CD8-positive, alpha-beta memory T cell (primary cell): ENCODE data around the gene SASH3. TPM values are rescaled to one million over a fixed set of nuclear protein-coding genes. Genes with fewer than 3 reads are reported as not detected.
A peak's percentile ranks its signal among the peaks of the same experiment; 100 is the strongest.

Experiments used
- CTCF ChIA-PET: fragments of 350-600 bp; sonication (Branson Sonifier 250); formaldehyde crosslinking; loops from one replicate; lab custom pipeline; 2021; ENCODE audit warnings: antibody characterized with exemption; lab: Charles Lee
- POLR2A ChIA-PET: fragments of 350-600 bp; sonication (Branson Sonifier 250); formaldehyde crosslinking; loops from one replicate; lab custom pipeline; 2021; ENCODE audit warnings: antibody characterized with exemption; lab: Charles Lee
- DNase-seq, 5 donors: peaks; one replicate each; pipeline versions ENCODE4 v3.0.0 to v3.0.0-alpha.2; 2020 to 2022; ENCODE audit warnings: mixed read lengths in 1 of 5
- H3K27ac ChIP-seq: one replicate; pipeline ENCODE4 v1.7.0; 2013; ENCODE audit warnings: low read depth, mild to moderate bottlenecking, low read length, moderate library complexity
- H3K27me3 ChIP-seq: 2 replicates; pipeline ENCODE4 v1.7.0; 2013; ENCODE audit warnings: low read length, mild to moderate bottlenecking; ENCODE audit not compliant: insufficient read depth, poor library complexity, severe bottlenecking
- H3K36me3 ChIP-seq: 2 replicates; pipeline ENCODE4 v1.7.0; 2013; ENCODE audit warnings: mild to moderate bottlenecking, low read length, moderate library complexity; ENCODE audit not compliant: insufficient read depth
- H3K4me1 ChIP-seq: 2 replicates; pipeline ENCODE4 v1.7.0; 2013; ENCODE audit warnings: mild to moderate bottlenecking, low read length, moderate library complexity; ENCODE audit not compliant: insufficient read depth
- H3K4me3 ChIP-seq: 2 replicates; pipeline ENCODE4 v1.7.0; 2013; ENCODE audit warnings: mild to moderate bottlenecking, low read length
- H3K9me3 ChIP-seq: 2 replicates; pipeline ENCODE4 v1.7.0; 2013; ENCODE audit warnings: mild to moderate bottlenecking, low read length
- H3K27ac Mint-ChIP-seq, 8 donors: one replicate each; pipeline ENCODE4 v1.8.0; 2020 to 2021; ENCODE audit warnings: mixed read lengths in 8 of 8, mild to moderate bottlenecking in 6 of 8, inconsistent platforms in 3 of 8, moderate library complexity in 3 of 8
- H3K27me3 Mint-ChIP-seq, 2 donors: one replicate each; pipeline ENCODE4 v1.8.0; 2020 to 2021; ENCODE audit warnings: mixed read lengths in 2 of 2, mild to moderate bottlenecking in 1 of 2, moderate library complexity in 1 of 2
- H3K36me3 Mint-ChIP-seq, 3 donors: one replicate each; pipeline ENCODE4 v1.8.0; 2020 to 2021; ENCODE audit warnings: mixed read lengths in 3 of 3, inconsistent platforms in 1 of 3, mild to moderate bottlenecking in 1 of 3
- H3K4me1 Mint-ChIP-seq, 3 donors: one replicate each; pipeline ENCODE4 v1.8.0; 2020 to 2021; ENCODE audit warnings: mixed read lengths in 3 of 3, inconsistent platforms in 1 of 3, mild to moderate bottlenecking in 1 of 3
- H3K4me3 Mint-ChIP-seq, 7 donors: one replicate each; pipeline ENCODE4 v1.8.0; 2020 to 2021; ENCODE audit warnings: mixed read lengths in 7 of 7, mild to moderate bottlenecking in 6 of 7, moderate library complexity in 4 of 7, inconsistent platforms in 2 of 7
- H3K9me3 Mint-ChIP-seq, 5 donors: one replicate each; pipeline ENCODE4 v1.8.0; 2020 to 2022; ENCODE audit warnings: mixed read lengths in 5 of 5, mild to moderate bottlenecking in 3 of 5, moderate library complexity in 2 of 5, inconsistent platforms in 1 of 5
- polyA plus RNA-seq: library from polyadenylated mRNA; unstranded; fragments of 300-500 nt; fragmentation: Illumina TruSeq; gene quantifications from one replicate; pipeline ENCODE4 v1.2.3, GENCODE V29; 2021
- total RNA-seq, 2 experiments: library from RNA; stranded (reverse); gene quantifications; one replicate each; pipeline ENCODE4 v1.2.3, GENCODE V29; 2021

SASH3 gene
- total and polyA plus RNA-seq, 3 experiments from 2014 or later, result 140 to 296 (median 147) TPM

DNA sequence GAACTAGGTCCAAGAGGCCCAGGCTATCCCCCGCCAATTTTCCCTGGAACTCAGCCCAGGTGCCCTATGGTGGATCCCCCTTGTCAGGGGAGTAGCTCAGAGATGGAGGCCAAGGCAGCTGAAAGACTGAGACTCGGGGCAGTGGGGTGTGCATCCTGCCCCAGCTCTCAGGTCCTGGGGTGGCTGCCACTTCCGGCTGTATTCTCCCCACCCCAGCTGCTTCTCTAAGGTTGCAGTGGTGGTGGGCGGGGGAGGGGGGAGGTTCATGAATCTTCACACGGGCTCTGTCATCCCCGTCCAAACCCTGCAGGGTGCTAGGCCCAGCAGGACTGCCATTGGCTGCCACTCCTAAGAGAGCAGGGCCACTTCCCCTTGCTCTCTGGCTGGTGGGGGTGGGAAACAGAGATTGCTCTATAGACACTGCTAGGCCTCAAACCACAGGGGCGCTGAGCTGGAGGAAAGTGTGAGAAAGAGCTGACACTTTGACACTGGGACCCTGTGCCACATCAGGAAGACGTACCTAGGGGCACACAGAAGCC, 1.5 kb downstream of the SASH3 start:
- H3K4me1 Mint-ChIP-seq, result peaks cover 77 to 97% (median 91%) of the 10 kb centered on the region in 3 donors
- CTCF ChIA-PET, result interaction anchor here (0.7 to 3.8 kb wide), 7 partner anchors 11 to 145 kb away, joined by 3 to 37 read pairs (median 9); no protein-coding TSS in a partner anchor

DNA sequence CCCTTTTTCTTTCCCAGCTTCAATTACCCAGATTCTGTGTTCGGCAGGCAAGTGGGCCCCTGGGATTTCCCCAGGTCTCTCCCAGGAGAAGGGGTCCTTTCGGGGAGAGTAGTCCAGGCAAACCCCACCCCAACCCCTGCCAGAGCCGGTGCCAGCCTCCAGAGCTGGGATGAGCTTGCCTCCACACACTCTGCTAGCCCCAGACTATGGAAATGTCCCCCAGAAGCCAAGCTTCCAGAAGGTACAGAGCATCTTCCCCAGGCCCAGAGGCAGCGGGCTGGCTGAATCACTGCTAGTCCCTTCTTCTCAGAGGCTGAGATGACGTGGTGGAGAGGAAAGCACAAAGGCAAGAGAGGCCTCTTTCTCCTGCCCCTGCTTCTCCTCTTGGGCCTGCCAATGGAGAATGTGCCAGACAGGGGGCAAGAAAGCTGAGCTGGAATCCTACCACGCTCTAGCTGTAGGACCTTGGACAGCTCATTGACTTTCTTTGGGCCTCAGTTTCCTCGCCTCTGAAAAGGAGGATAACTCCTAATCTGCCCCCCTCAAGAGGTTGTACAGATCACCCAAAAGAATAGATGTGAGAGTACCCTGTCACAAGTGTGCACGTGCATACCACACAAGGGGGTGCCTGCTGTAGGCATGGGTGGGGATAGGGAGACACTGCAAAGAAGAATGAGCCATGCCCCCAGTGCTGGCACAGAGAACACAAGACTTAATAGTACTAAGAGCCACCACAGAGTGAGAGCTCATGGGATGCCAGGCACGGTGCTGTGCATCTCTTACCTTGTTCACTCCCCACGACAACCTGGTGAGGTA, 2.1 kb downstream of the SASH3 start:
- no peaks in the 10 kb centered on the region for H3K27me3 ChIP-seq
- H3K27ac Mint-ChIP-seq, result peak overlapping the region; percentile 79 to 96 (median 95)
- CTCF ChIA-PET, result interaction anchor here (0.7 to 3.8 kb wide), 11 partner anchors 11 to 144 kb away, joined by 3 to 37 read pairs (median 4); no protein-coding TSS in a partner anchor
- peaks cover 17% of the 10 kb centered on the region for H3K36me3 ChIP-seq
- peak overlapping the region; percentile 87 to 100 (median 97) for H3K4me3 Mint-ChIP-seq
- peak overlapping the region; percentile 72 for H3K4me3 ChIP-seq
- peaks cover 75 to 96% (median 89%) of the 10 kb centered on the region in 3 donors for H3K4me1 Mint-ChIP-seq
- H3K27ac ChIP-seq, result peak overlapping the region; percentile 45
- peak in 1 of 5 donors; percentile 19 for DNase-seq
- H3K9me3 ChIP-seq, result no peaks in the 10 kb centered on the region
- H3K9me3 Mint-ChIP-seq, result peaks cover 0 to 4% (median 0%) of the 10 kb centered on the region in 5 donors
- H3K36me3 Mint-ChIP-seq, result peaks cover 10 to 64% (median 20%) of the 10 kb centered on the region in 3 donors
- H3K27me3 Mint-ChIP-seq, result no peaks in the 10 kb centered on the region
- POLR2A ChIA-PET, result interaction anchor here (0.6 to 5.1 kb wide), 7 partner anchors 11 to 62 kb away, joined by 4 to 82 read pairs (median 5); partner anchors contain the start of gene ZDHHC9
- H3K4me1 ChIP-seq, result peaks cover 67% of the 10 kb centered on the region

More for the DNA sequence above, 1.5 kb downstream of the SASH3 start:
- Mint-ChIP-seq H3K4me3 (peak overlapping the region; percentile 87 to 100 (median 97)), H3K27me3 (no peaks in the 10 kb centered on the region), H3K36me3 (peaks cover 8 to 59% (median 20%) of the 10 kb centered on the region in 3 donors), H3K27ac (peak overlapping the region; percentile 83 to 96 (median 95)), H3K9me3 (peaks cover 0 to 4% (median 0%) of the 10 kb centered on the region in 5 donors)
- peak; percentile 69 to 94 (median 81) for DNase-seq
- peaks cover 17% of the 10 kb centered on the region for H3K36me3 ChIP-seq
- H3K9me3 ChIP-seq, result no peaks in the 10 kb centered on the region
- peaks cover 69% of the 10 kb centered on the region for H3K4me1 ChIP-seq
- H3K4me3 ChIP-seq, result peak overlapping the region; percentile 84
- peak overlapping the region; percentile 64 for H3K27ac ChIP-seq
- POLR2A ChIA-PET, result interaction anchor here (0.6 to 5.1 kb wide), 8 partner anchors 10 to 125 kb away, joined by 3 to 82 read pairs (median 5); partner anchors contain the start of genes UTP14A and ZDHHC9
- no peaks in the 10 kb centered on the region for H3K27me3 ChIP-seq

DNA sequence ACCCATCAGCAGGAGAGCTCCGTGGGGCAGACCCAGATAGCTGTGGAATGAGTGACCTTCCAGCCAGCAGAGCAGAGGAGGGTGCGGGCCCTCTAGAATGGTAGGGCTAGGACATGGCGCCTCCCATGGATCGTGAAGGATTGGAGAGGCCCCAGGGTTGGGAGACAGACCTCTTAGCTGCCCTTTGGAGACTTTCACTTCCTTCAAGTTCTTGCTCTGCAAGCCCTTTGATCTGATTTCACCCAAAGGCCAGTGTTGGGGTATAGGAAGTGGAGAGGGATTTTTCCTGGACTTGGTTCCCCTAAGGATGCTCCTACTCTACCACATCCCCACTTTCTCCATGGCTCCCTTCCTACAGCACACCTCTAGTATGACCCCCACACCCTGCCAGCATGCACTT, 3.0 kb downstream of the SASH3 start:
- Mint-ChIP-seq H3K27me3 (peaks cover 0 to 2% of the 10 kb centered on the region in 2 donors), H3K36me3 (peaks cover 14 to 71% (median 20%) of the 10 kb centered on the region in 3 donors), H3K4me1 (peaks cover 77 to 96% (median 90%) of the 10 kb centered on the region in 3 donors), H3K27ac (peak overlapping the region; percentile 43 to 96 (median 94)), H3K4me3 (peak overlapping the region; percentile 87 to 100 (median 97)), H3K9me3 (peaks cover 0 to 4% (median 0%) of the 10 kb centered on the region in 5 donors)
- no peak for DNase-seq
- CTCF ChIA-PET, result interaction anchor here (0.9 to 3.8 kb wide), 5 partner anchors 12 to 105 kb away, joined by 3 to 37 read pairs (median 3); no protein-coding TSS in a partner anchor
- H3K4me1 ChIP-seq, result peaks cover 68% of the 10 kb centered on the region
- POLR2A ChIA-PET, result interaction anchor here (0.8 to 5.1 kb wide), 3 partner anchors 12 to 40 kb away, joined by 3 to 82 read pairs (median 5); no protein-coding TSS in a partner anchor
- peak overlapping the region; percentile 16 for H3K27ac ChIP-seq
- no peaks in the 10 kb centered on the region for H3K9me3 ChIP-seq
- peaks cover 21% of the 10 kb centered on the region for H3K36me3 ChIP-seq
- peak overlapping the region; percentile 72 for H3K4me3 ChIP-seq
- H3K27me3 ChIP-seq, result no peaks in the 10 kb centered on the region

DNA sequence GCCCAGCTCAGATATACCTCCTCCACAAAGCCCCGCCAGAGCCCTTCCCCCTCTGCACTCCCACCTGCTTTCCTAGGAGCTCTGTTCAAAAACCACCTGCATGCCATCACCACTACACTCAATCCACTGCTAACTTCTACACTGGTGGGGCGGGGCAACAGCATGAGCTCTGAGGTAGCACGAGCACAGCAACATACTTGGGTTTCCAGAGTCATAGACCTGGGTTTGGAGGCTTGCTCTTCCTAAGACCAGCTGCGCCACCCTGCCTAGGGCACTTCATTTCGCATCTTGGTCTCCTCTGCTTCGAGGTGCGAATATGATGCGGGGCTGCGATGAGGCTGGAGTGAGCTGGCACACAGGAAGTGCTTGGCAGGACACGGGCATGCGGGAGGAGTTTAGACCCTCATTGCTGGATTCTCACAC, 3.6 kb downstream of the SASH3 start:
- H3K4me3 ChIP-seq, result peak overlapping the region; percentile 72
- POLR2A ChIA-PET, result interaction anchor here (0.7 to 5.1 kb wide), 5 partner anchors 12 to 39 kb away, joined by 3 to 82 read pairs (median 3); no protein-coding TSS in a partner anchor
- no peaks in the 10 kb centered on the region for H3K27me3 ChIP-seq
- Mint-ChIP-seq H3K9me3 (peaks cover 0 to 4% (median 0%) of the 10 kb centered on the region in 5 donors), H3K27ac (peak overlapping the region; percentile 73 to 96 (median 92)), H3K4me3 (peak overlapping the region; percentile 87 to 100 (median 97)), H3K27me3 (peaks cover 0 to 2% of the 10 kb centered on the region in 2 donors), H3K36me3 (peaks cover 14 to 74% (median 20%) of the 10 kb centered on the region in 3 donors), H3K4me1 (peaks cover 74 to 92% (median 86%) of the 10 kb centered on the region in 3 donors)
- no peaks in the 10 kb centered on the region for H3K9me3 ChIP-seq
- no peak for DNase-seq
- CTCF ChIA-PET, result interaction anchor here (1.2 to 3.8 kb wide), 3 partner anchors 13 to 106 kb away, joined by 3 to 37 read pairs (median 36); no protein-coding TSS in a partner anchor
- peaks cover 23% of the 10 kb centered on the region for H3K36me3 ChIP-seq
- peaks cover 65% of the 10 kb centered on the region for H3K4me1 ChIP-seq
- H3K27ac ChIP-seq, result no peak overlapping the region

DNA sequence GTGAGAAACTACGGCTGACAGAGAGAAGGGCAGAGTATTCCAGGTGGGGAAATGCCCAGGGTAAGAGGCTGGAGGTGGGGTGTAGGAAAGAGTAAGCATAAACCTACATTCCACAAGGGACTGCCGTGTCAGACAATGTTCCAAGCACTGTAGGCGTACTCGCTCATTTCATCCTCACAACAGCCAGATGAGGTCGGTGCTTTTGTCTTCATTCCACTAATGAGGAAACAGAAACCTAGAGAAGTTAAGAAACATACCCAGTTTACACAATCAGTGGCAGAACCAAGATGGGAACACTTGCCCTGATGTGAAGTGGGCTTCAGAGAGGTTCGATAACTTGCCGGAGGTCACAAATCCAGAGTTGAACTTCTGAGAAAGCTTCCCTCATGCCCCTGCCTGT, 4.6 kb downstream of the SASH3 start:
- H3K4me1 Mint-ChIP-seq, result peaks cover 66 to 83% (median 81%) of the 10 kb centered on the region in 3 donors
- H3K4me3 Mint-ChIP-seq, result peak overlapping the region; percentile 87 to 100 (median 97)
- H3K4me1 ChIP-seq, result peaks cover 54% of the 10 kb centered on the region

DNA sequence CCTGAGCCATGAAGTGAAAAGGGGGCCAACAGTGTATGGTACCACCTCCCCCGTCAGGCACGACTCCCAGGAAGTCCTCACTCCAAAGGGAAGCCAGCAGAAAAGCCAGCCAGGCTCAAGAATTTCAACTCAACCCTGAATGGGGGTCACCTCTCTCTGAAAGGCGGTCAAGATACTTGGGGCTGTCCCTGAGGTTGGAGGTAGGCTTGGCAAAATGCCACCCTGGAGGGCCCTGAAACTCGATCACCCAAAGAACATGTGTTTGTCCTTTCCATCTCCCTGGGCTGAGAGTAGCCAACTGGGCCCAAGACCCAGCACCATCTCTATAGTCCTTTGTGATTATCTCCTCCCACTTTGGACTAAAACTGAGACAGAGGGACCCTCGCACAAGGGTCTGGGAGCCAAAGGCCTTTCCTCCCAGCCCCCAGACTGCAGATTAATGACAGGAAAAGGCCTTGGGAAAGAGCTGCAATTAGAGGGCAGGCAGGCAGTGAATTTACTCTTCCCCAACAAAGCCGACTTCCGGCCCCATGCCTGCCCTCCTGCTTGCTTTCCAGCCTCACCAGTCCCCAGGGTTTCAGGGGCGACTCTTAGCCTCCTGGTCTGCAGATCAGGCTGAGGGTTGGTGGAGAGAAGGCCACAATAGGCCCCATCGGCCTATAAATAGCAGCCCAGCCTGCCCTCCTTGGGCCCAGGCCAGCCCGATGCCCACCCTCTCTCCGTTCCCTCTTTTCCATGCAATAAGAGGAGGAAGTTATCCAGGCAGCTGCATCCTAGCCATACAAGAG, 5.6 kb downstream of the SASH3 start:
- Histone ChIP-seq H3K9me3 (no peaks in the 10 kb centered on the region), H3K36me3 (peaks cover 30% of the 10 kb centered on the region), H3K27ac (peak overlapping the region; percentile 9), H3K4me1 (peaks cover 52% of the 10 kb centered on the region), H3K27me3 (no peaks in the 10 kb centered on the region), H3K4me3 (peak overlapping the region; percentile 41)
- no peak for DNase-seq
- ChIA-PET POLR2A (interaction anchor here (1.0 to 2.2 kb wide), 3 partner anchors 8 to 29 kb away, joined by 3 to 5 read pairs (median 4); no protein-coding TSS in a partner anchor), CTCF (interaction anchor here (1.3 kb wide), 1 partner anchor 29 kb away, joined by 5 read pairs; no protein-coding TSS in a partner anchor)
- peaks cover 0 to 5% of the 10 kb centered on the region in 2 donors for H3K27me3 Mint-ChIP-seq
- H3K27ac Mint-ChIP-seq, result peak overlapping the region; percentile 61 to 96 (median 88)
- H3K9me3 Mint-ChIP-seq, result no peaks in the 10 kb centered on the region
- H3K4me3 Mint-ChIP-seq, result peak overlapping the region; percentile 54 to 100 (median 83)
- H3K4me1 Mint-ChIP-seq, result peaks cover 66 to 74% (median 73%) of the 10 kb centered on the region in 3 donors
- peaks cover 14 to 83% (median 23%) of the 10 kb centered on the region in 3 donors for H3K36me3 Mint-ChIP-seq

More for the DNA sequence above, 4.6 kb downstream of the SASH3 start:
- Mint-ChIP-seq H3K27ac (peak overlapping the region; percentile 73 to 96 (median 90)), H3K36me3 (peaks cover 14 to 82% (median 20%) of the 10 kb centered on the region in 3 donors), H3K27me3 (peaks cover 0 to 2% of the 10 kb centered on the region in 2 donors), H3K9me3 (peaks cover 0 to 2% (median 0%) of the 10 kb centered on the region in 5 donors)
- no peaks in the 10 kb centered on the region for H3K9me3 ChIP-seq
- CTCF ChIA-PET, result interaction anchor here (3.8 kb wide), 1 partner anchor 26 kb away, joined by 36 read pairs; no protein-coding TSS in a partner anchor
- POLR2A ChIA-PET, result interaction anchor here (1.2 to 5.1 kb wide), 2 partner anchors 14 to 29 kb away, joined by 6 to 82 read pairs; no protein-coding TSS in a partner anchor
- no peak for DNase-seq
- no peaks in the 10 kb centered on the region for H3K27me3 ChIP-seq
- no peak overlapping the region for H3K27ac ChIP-seq
- peak overlapping the region; percentile 72 for H3K4me3 ChIP-seq
- peaks cover 26% of the 10 kb centered on the region for H3K36me3 ChIP-seq
